CD4-positive, alpha-beta T cell treated with Interleukin-17A for 1 hour (primary cell): ENCODE data around the gene ARHGAP26.
A peak's percentile ranks its signal among the peaks of the same experiment; 100 is the strongest.

Source experiments
- DNase-seq: peaks from one replicate; pipeline ENCODE4 v3.0.0-alpha.2; 2020

Gene ARHGAP26

DNA sequence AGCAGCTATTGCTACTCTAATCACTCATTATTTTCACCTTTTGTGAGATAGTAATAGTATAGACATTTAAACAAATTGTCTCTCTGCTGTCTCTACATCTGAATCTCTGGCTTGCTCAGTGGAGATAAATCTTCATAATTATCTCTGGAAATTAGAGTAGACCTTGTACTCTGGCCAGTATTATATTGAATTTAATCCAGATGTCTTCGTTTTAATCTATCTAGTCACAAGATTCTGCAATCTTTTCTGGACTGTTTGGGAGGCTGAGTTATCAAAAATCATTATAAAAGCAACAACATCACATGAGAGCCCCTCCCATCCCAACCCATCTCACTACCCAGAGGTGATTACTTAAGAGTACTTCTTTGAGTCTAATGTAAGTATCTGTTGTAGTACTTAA, 19.0 kb downstream of the ARHGAP26 start:
- DNase-seq, result no peak

DNA sequence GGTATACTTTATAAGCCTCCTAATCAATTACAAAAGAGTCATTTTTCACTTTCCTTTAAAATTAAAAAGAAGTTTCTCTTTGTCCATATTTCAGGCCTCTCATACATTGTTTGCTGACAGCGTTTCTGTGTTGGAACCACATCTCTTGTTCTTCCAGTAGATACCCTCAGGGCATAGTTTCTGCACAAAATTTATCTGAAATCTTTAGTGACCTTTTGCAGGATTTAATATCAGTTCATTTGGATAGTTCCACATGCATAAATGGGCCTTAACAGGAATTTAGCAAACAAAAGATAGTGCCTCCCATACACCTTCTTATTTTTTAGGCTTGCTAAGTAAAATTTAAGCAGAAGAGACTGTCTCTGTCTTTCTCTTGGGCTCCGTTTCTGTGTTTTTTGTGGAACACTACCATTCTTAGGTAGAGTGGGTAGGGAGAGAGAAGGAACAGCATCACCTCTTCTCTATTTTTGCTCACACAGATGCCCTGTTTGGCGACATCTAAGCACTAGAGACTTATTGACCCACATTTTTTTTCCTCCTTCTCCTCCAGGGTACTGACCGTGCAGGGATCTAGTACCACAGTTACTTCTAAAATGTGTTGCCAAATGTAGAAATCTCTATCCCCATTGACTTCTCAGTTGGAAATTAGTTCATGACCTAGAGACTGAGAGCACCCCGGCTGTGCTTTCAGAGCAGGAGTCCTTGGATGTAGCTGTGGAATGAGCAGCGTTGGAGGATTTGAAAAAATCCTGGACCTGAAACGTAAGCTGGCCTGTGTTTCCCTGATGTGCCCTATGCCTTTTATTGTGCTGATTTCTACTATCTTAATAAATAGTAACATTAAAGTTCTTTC, 22.1 kb downstream of the ARHGAP26 start:
- DNase-seq, result no peak

DNA sequence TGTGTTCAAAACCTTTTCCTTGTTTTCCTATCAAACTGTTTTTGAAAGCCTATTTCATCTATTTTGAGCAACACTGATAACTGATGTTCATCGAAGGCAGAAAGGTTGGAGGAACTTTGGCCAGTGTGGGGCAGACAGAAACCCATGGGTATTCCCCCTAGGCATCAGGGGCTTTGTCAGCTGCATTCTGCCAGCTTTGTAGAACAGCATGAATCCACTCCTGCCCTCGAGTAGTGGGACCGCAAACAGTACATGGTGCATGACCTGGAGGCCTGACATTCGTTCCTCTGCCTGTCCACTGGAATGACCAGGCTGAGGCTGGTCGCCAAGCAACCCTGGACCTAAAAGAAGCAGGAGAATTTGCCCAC, 22.7 kb downstream of the ARHGAP26 start:
- DNase-seq, result no peak

DNA sequence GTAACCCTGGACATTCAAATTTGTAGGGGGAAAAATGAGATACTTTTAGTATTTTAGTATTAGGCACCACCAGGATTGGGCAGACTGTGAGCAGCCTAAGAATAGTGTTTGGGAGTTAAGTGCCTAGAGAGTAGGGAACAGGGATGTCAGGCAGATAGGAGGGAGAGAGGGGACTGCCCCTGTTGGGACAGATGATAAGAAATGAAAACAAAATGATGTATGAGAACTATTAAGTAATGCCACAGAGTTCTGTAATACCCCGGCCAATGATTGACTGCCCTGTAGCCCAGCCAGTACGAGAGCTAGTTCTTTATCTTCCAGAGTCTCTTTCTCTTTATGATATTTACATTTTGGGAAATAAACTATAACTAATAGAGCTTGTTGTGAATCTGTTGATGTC, 24.4 kb downstream of the ARHGAP26 start:
- DNase-seq, result no peak

DNA sequence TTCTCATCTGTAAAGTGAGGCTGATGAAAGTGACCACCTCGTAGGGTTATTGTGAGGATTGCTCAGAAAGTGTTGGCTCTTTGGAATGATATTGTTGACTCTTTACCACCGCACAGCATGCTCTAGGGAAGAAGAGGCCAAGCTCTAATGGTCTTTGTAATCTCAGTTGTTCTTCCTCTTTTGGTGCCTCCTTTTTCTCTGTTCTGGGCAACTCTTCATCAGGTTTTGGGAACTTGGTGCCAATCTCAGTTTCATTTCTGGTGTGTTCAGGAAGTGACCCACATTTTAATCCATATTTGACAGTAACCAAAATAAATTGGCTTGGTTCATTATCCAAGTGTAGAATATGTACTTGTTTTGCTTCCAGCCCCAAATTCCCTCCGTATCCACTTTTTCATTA, 25.1 kb downstream of the ARHGAP26 start:
- no peak for DNase-seq

DNA sequence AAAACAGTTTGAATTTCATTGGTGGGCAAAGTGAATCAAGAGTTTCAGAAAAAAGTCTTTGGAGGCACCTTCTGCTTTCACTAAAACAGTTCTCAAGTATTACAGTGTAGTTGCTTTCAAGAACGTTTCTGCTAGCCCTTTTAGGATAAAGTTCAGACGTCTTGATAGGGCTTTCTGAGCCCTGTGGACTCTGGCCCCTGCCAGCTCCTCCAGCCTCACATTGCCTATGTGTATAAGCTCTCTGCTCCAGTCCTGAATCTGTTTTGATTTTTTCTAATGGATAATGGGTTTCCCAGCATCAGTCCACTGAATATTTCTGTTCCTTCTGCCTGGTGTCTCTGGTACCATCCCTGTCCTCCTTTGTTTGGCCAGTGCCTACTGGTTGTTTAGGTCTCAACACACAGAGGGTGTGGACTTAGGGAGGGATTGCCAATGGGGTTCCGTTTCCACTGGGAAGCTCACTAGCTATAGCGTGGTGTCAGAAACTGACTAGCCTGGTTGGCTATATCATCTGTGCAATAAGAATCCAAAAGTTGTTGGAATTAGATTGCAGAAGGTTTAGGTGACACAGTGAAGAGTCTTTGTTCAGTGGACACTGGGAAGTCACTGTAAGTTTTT, 26.4 kb downstream of the ARHGAP26 start:
- DNase-seq, result no peak

DNA sequence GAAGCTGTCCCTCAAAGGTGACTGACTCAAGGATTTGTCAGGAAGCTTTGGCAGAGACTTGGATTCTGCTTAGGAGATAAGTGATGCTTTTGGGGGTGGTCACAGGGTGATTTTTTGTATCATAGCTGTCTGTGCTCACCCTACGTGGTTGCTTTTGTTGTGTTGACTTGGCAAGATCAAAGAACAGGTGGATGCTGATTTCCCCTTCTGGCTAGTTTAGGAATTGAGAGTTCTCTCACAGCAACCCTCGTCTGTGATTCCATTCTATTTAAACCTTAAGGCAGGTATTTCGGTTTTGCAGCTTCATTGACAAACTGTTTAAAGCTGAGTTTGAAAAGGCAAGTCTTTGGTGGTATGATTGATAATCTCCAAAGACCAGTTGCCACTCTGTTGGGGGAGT, 27.2 kb downstream of the ARHGAP26 start:
- no peak for DNase-seq

DNA sequence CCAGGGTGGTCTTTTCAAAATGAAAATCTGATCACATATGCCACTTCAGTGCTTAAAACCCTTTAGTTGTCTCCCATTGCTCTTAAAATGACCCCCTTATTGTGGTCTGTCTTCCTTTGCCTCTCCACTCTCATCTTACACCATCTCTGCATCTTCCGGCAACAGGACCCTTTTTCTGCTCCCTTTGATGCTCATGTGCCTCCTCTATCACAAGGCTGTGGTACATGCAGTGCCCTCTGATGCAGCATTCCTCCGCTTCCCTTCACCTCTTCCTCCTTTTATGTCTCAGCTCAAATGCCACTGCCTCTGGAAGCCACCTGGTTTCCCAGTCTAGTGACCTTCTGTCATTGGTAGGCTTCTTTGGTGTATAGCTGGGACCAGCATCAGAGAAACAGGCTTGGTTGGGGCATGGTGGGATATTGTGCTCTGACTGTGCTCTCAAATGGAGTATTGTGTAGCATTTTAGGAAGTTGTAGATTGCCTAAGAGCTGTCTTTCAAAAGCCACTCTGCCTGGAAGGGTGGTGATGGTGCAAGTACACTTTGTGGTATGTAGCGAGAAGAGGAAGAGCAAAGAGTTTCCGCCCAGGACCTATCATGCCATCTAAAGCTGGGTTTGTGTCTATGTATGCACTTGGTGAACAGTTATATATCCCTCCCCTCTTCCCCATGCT, 28.1 kb downstream of the ARHGAP26 start:
- peak; percentile 57 for DNase-seq

DNA sequence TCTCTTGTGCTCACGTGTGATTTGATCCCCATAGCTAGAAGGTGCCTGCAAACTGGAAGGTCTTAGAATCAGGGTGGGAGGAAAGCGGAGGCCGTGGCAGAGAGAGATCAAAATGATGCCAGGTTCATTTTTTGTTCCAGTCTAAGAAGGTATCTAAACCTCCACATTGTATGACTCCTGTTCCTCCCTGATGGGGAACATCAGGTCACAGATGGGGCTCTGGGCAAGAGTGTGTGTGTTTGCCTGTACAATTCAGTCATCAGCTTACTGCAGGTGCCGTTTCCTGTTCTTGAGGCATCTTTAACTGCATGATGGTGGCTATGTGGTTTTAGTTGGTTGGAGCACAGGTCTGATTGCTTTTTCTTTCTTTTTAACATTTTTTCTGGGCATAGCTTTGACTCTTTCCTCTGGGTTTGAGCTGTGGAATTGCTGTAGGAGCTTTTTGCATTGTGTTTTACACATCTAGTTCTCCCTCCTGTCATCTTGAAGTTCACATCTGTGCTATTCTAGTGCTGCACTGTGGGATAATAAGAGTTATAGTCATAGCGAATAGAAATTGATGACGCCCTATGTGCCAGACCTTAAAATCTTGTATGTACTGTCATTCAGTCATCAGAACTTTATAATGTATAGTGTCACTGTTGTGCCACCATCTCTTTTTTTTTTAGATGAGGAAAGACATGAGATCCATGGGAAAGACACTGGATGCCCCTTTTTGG, 30.8 kb downstream of the ARHGAP26 start:
- DNase-seq, result peak; percentile 63

DNA sequence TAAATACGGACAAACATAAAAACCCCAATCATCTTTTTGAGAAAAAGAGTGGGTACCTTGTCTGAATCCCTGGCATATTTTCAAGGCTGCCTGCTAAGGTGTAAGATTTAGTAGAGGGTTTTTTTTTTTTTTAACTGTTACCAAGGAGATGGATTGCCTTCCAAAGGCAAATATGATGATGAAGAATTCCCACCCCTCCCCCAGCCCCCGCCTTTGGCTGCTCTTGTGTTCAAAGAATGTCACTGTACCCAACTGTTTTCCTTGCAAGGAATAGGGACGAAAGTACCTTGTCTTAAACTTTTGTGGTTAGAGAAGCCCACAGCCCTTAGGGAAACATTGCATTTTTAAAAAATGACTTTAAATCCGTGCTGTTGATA, 31.3 kb downstream of the ARHGAP26 start:
- DNase-seq, result no peak

DNA sequence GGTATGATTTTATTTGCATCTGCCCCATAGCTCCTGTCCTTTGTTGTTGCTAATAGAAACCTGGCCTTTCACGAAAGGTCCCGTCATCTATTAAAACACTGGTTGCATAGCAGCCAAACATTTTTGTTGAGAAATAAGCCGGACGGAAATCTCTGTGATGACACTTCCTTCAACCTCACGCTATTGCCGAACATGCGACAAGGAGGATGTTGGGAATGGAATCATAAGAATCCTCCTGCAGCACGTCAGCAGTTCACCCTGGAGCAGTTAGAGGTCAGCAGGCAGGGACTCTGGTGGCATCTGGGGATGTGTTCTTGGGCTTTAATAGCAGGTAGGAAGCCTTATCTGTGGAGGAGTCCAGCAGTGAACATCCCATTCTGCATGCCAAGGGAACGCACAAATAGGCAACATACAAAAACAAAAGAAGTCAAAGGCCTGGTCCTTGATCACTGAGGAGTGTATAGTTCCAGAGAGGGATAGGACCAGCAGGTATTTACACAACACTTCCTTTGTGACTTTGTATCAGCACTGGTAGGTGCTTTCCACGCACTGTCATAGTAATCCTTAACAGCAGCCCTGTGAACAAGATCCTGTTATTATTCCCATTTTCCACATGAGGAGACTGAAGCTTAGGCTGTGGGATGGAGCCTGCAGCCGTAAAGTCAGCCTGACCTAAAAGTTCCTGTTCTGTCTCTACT, 33.4 kb downstream of the ARHGAP26 start:
- DNase-seq, result peak; percentile 24

DNA sequence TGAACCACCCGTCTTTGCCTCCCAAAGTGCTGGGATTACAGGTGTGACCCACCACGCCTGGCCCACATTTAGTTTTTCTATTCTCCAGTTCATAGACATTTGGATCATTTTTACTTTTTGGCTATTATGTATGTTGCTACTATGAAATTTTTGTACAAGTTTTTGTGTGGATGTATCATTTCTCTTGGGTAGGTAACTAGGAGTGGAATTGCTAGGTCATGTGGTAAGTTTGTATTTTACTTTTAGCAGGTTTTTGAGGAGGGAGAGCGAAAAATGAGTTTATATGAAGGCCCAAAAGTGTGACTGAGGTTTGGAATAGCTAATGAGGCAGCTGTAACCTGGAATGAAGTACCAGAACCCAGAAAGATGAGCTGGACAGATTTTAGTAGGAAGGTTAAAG, 35.2 kb downstream of the ARHGAP26 start:
- no peak for DNase-seq

DNA sequence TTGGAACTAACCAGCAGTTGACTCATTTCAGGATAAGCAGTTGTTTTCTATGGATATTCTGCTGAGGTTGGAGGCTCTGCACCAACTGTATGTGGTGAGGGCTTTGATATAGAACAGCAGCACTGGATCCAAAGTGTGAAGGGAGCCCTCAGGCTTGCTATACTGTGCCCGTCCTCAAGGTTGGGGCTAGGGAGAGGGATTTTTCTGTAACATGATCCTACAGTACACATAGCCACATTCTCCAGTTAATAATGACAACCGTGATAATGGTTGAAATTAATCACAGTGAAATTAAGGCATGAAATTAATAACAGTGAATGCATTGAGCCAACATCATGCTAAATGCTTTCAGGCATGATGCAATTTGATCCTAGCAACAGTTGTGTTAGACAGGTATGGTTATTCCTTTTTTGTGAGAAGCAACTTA, 36.7 kb downstream of the ARHGAP26 start:
- DNase-seq, result no peak

DNA sequence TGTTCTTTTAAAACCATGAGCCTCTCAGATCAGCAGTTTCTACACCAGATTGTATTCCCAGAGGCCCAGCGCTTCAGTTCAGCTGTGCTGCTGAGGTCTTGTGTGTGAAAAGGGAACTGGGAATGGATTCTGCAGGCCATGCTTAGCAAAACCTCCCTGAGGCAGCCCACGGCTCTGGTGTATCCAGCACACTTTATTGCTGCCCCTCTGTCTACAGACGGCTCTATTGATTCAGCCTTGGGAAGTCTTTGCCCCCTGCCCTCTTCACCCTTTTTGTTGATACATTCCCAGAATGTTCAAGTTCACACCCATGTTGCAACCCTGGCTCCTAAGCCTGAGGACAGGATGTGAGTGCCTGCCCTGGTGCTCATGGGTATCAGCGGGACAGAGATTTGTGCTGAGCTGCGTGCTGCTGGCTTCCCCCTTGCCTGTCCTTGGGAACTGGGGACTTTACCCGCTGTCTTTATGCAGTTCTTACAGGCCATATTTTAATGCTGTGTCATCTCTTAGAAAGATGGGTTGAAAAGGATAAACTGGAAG, 37.3 kb downstream of the ARHGAP26 start:
- no peak for DNase-seq

DNA sequence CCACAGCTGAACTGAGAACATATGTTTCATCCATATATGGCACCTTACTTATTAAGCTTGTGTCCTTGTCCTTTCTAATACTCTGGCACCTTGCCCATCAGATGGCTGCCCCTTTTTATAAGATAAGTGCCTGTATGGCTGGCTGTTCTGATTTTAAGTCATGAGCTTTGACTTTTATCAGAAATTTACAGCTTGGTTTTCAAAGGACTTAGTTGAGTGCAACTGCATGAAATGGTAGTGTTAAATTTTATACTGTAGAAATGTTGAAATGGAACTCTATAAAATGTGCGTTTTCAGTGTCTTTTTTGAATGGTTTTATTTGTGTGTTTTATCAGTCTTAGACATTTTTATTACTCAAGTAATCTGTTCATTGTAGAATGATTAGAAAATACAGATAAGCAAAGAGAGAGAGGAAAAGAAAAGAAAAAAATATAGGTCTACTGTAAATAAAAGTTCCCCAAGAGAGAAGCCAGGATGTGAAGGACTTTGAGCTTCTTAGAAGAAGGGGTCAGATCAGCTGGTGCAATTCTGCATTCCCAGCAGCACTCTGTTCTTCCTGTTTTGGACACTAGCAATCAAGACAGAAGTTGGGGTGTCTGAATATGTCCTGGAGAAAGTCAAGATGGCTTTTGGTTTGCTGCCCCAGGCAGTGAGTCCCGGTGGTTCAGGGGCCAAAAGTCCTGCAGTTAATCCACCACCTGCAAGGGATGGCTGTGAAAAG, 38.9 kb downstream of the ARHGAP26 start:
- no peak for DNase-seq

DNA sequence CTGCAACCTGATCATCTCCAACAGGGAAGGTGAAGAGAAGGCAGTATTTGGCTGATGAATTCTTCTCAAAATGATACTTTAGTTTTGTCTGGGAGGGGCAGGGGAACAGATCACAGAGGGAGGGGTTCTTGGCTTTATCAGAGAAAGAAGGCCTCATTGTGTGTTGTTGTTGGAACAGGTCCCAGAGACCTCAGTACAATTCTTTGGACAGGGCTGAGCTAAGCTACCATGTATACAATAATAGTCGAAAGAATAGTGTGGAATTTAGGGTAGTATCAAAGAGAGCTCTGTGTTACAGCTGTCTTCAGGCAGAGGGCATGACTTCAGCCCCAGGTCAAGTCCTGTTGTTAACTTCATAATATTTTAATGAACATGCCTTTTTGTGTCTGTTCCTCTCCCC, 39.9 kb downstream of the ARHGAP26 start:
- no peak for DNase-seq

DNA sequence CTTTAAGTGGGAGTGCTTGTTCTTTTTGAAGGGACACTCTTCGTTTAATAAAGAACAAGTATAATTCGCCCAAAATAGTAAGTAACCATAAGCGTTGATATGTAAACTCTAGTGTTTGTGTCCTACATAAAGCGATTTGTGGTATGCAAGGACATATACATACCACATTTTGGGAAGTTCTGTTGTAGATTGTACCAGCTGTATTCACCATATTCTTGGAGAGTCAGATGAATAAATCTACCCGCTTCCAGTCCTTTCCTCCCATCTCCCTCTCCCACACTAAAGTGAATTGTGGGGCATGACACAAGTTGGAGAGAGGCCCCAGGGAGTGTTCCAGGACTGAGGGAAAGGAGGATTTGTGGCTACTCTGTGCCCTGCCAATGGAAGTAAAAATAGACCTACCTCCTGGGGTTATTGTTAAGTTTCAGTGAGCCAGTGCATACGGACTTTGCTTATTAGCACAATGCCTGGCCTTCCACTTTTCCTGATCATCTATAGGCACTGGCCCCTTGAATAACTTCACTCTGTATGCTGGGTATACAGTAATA, 40.6 kb downstream of the ARHGAP26 start:
- DNase-seq, result no peak

DNA sequence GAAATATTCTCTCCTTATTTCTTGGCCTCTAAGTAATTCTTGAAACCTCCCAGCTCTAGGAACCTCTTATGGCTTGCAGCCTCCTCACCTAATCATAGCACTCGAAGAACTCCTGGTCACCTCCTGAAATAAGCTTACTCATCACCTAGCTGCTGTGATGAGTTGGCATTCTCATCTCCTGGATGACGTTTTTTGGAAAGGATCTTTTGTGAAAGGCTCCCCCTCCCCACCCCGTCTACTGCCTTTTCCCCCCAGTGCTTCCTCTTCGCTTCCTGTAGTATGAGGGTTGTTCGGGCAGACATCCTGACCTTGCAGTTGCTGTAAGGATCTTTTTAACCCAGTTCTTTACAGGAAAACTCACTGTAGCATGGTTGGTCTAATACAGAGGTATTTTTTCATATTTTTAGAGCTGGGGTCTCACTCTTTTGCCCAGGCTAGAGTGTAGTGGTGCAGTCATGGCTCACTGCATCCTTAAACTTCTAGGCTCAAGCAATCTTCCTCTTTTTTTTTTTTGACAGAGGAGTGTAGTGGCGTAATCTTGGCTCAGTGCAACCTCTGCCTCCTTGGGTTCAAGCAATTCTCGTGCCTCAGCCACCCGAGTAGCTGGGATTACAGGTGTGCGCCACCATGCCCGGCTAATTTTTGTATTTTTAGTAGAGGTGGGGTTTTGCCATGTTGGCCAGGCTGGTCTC, 41.8 kb downstream of the ARHGAP26 start:
- no peak for DNase-seq

DNA sequence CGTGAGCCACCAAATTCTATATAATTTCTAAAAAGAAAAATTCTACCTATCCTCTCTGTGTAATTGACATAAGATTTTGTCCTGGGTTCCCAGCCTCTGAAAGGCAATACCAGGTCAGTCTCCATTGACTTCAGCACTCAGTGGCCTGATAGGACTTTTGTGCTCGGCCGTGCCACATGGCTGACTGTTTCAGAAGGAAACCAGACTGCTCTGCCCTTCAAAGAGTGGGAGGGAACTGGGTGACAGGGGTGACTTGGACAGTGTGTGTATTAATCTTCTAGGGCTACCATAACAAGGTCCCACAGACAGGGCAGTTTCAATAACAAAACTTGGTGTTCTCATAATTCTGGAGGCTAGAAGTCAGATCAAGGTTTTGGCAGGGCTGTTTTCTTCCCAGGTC, 43.0 kb downstream of the ARHGAP26 start:
- DNase-seq, result no peak

DNA sequence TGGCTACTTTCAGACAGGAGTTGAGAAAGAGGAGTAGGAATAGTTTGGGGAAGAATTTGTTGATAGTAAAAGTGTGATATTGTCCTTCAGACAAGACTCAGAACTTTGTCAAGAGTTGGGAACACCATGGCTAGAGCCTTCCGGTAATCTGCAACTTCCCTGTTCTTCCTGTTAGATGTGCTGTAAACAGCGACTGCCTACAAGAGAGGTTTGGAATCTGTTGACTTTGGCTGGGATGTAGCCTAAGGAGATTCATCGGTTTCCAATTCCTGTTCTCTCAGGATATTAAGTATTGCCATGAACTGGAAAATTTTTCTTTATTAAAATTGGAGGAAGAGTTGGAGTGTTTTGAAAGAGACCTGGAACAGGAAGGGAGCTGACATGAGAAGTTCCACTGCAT, 43.9 kb downstream of the ARHGAP26 start:
- no peak for DNase-seq

DNA sequence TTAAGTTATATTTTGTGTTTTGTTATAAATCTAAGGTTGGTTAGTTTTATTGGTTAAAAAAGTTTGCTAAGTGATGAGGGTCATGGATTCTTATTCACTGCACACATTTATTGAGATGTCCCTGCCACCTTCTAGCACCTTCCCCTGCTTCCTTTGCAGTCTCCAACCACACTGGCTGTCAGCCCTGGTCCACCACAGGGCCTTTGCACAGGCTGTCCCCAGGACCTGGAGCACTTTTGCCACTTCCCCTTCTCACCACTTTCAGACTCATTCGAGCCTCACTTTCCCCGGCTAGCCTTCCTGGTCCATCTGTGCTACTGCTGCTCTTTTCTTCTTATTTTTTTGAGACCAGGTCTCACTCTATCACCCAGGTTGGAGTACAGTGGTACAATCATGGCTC, 45.3 kb downstream of the ARHGAP26 start:
- DNase-seq, result no peak
